Mesenchymal stem cell (in vitro differentiated cells and primary cell): ENCODE data around the gene NXT1.

Experiments used
- DNase-seq: peaks from one replicate; pipeline ENCODE4 v3.0.0-alpha.2; 2013
- H2AFZ ChIP-seq: one replicate; pipeline ENCODE4 v1.6.1; 2013; ENCODE audit warnings: low read depth, mild to moderate bottlenecking, control low read depth, inconsistent platforms, low read length, moderate library complexity
- H2AK5ac ChIP-seq: 2 replicates; pipeline ENCODE4 v1.6.1; 2013; ENCODE audit warnings: low read length, moderate library complexity, mild to moderate bottlenecking, inconsistent platforms; ENCODE audit not compliant: severe bottlenecking
- H2BK120ac ChIP-seq: one replicate; pipeline ENCODE4 v1.6.1; 2013; ENCODE audit warnings: low read depth, mild to moderate bottlenecking, inconsistent platforms, low read length, moderate library complexity
- H2BK12ac ChIP-seq, 2 experiments: one replicate each; pipeline ENCODE4 v1.6.1; 2013; ENCODE audit warnings: inconsistent platforms in 2 of 2, low read length in 2 of 2, mild to moderate bottlenecking in 2 of 2, moderate library complexity in 2 of 2, control low read depth in 1 of 2
- H2BK15ac ChIP-seq: one replicate; pipeline ENCODE4 v1.6.1; 2013; ENCODE audit warnings: mild to moderate bottlenecking, low read depth, inconsistent platforms; ENCODE audit not compliant: poor library complexity, severe bottlenecking
- H2BK5ac ChIP-seq: 2 replicates; pipeline ENCODE4 v1.6.1; 2013; ENCODE audit warnings: low read depth, mild to moderate bottlenecking, low read length, control low read depth, inconsistent platforms; ENCODE audit not compliant: poor library complexity, severe bottlenecking
- H3K14ac ChIP-seq, 2 experiments: one replicate each; pipeline ENCODE4 v1.6.1; 2013; ENCODE audit warnings: inconsistent platforms in 2 of 2, low read length in 2 of 2, control low read depth in 1 of 2, mild to moderate bottlenecking in 1 of 2, moderate library complexity in 1 of 2
- H3K18ac ChIP-seq, 2 experiments: one replicate each; pipeline ENCODE4 v1.6.1; 2013; ENCODE audit warnings: inconsistent platforms in 2 of 2, low read length in 2 of 2, control low read depth in 1 of 2, low read depth in 1 of 2, mild to moderate bottlenecking in 1 of 2
- H3K23ac ChIP-seq, 2 experiments: one replicate each; pipeline ENCODE4 v1.6.1; 2013; ENCODE audit warnings: inconsistent platforms in 2 of 2, low read length in 2 of 2, mild to moderate bottlenecking in 2 of 2, moderate library complexity in 2 of 2, control low read depth in 1 of 2
- H3K27ac ChIP-seq: 2 replicates; pipeline ENCODE4 v1.5.1; 2013; ENCODE audit warnings: mild to moderate bottlenecking, moderate library complexity, low read length, control low read depth, inconsistent platforms; ENCODE audit not compliant: poor library complexity, severe bottlenecking
- H3K27me3 ChIP-seq, 2 experiments: 2 replicates each; pipeline versions ENCODE4 v1.6.1 to v1.7.0; 2013; ENCODE audit warnings: low read length in 2 of 2, mild to moderate bottlenecking in 2 of 2, moderate library complexity in 2 of 2, control low read depth in 1 of 2, inconsistent platforms in 1 of 2; ENCODE audit not compliant: control insufficient read depth in 1 of 2, insufficient read depth in 1 of 2
- H3K36me3 ChIP-seq, 2 experiments: 2 replicates each; pipeline versions ENCODE4 v1.6.1 to v1.7.0; 2013; ENCODE audit warnings: low read length in 2 of 2, control low read depth in 1 of 2, inconsistent platforms in 1 of 2, low read depth in 1 of 2, mild to moderate bottlenecking in 1 of 2; ENCODE audit not compliant: insufficient read depth in 2 of 2, control insufficient read depth in 1 of 2
- H3K4ac ChIP-seq, 2 experiments: one replicate each; pipeline ENCODE4 v1.6.1; 2013; ENCODE audit warnings: inconsistent platforms in 2 of 2, low read length in 2 of 2, mild to moderate bottlenecking in 2 of 2, moderate library complexity in 2 of 2, control low read depth in 1 of 2, low read depth in 1 of 2
- H3K4me1 ChIP-seq: 2 replicates; pipeline ENCODE4 v1.6.1; 2013; ENCODE audit warnings: low read depth, low read length, control low read depth; ENCODE audit not compliant: control insufficient read depth, insufficient read depth
- H3K4me2 ChIP-seq: 2 replicates; pipeline ENCODE4 v1.6.1; 2013; ENCODE audit warnings: low read length, mild to moderate bottlenecking, inconsistent platforms; ENCODE audit not compliant: poor library complexity, severe bottlenecking
- H3K4me3 ChIP-seq, 2 experiments: 2 replicates each; pipeline versions ENCODE4 v1.5.1 to v1.7.0; 2013; ENCODE audit warnings: low read length in 2 of 2, mild to moderate bottlenecking in 2 of 2, control low read depth in 1 of 2, low read depth in 1 of 2; ENCODE audit not compliant: insufficient read depth in 1 of 2
- H3K79me1 ChIP-seq: replicated peaks from 2 replicates; pipeline ENCODE4 v1.6.1; 2013; ENCODE audit warnings: mild to moderate bottlenecking, control low read depth, low read length, inconsistent platforms; ENCODE audit not compliant: poor library complexity, severe bottlenecking
- H3K9ac ChIP-seq: 2 replicates; pipeline ENCODE4 v1.7.0; 2013; ENCODE audit warnings: mild to moderate bottlenecking, low read length, moderate library complexity
- H3K9me3 ChIP-seq: 2 replicates; pipeline ENCODE4 v1.7.0; 2013; ENCODE audit warnings: mild to moderate bottlenecking, low read length; ENCODE audit not compliant: control insufficient read depth
- H4K8ac ChIP-seq: one replicate; pipeline ENCODE4 v1.6.1; 2013; ENCODE audit warnings: inconsistent platforms, mild to moderate bottlenecking, low read length, moderate library complexity
- H4K91ac ChIP-seq: one replicate; pipeline ENCODE4 v1.6.1; 2013; ENCODE audit warnings: mild to moderate bottlenecking, low read length, inconsistent platforms
- WGBS: methylation state at CpG from one replicate; pipeline ENCODE4 v1.1.7; 2013; ENCODE audit warnings: mixed read lengths; 5-methylcytosine and 5-hydroxymethylcytosine counted together

Gene NXT1

DNA sequence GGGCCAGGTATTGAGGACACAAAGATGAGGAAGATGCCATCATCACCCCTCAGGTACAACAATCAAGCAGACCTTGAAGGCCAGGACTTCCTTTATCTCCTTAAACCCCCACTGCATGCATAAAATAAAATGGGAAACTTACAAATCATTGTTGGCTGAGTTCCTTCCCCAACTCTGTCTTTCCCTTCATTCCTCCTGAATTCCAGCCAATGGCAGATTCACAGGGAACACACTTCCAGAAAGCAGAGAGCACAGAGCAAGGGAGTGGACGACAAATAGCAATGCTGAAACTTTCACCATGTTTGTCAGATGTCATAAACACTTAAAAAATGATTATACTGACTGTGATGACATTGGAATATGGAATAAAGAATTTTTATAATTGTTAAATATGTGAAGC, 37.3 kb upstream of the NXT1 start:
- Histone ChIP-seq H3K23ac (no peak overlapping the region), H3K4me1 (no peaks in the 10 kb centered on the region), H3K36me3 (no peaks in the 10 kb centered on the region), H2BK120ac (no peak overlapping the region), H2BK12ac (no peak overlapping the region), H2BK15ac (no peak overlapping the region), H3K14ac (no peak overlapping the region), H3K4me3 (no peak overlapping the region), H4K91ac (no peak overlapping the region), H3K4me2 (no peak overlapping the region), H3K9me3 (no peaks in the 10 kb centered on the region), H3K9ac (no peak overlapping the region), H2AFZ (no peak overlapping the region), H2BK5ac (no peak overlapping the region), H3K27me3 (peaks cover 4 to 53% of the 10 kb centered on the region in 2 experiments), H3K4ac (no peak overlapping the region), H3K79me1 (no peaks in the 10 kb centered on the region), H2AK5ac (no peak overlapping the region), H3K18ac (no peak overlapping the region), H4K8ac (no peak overlapping the region), H3K27ac (no peak overlapping the region)
- no peak for DNase-seq
- WGBS = 80% methylated on average over 1 of the region's 1 CpG

DNA sequence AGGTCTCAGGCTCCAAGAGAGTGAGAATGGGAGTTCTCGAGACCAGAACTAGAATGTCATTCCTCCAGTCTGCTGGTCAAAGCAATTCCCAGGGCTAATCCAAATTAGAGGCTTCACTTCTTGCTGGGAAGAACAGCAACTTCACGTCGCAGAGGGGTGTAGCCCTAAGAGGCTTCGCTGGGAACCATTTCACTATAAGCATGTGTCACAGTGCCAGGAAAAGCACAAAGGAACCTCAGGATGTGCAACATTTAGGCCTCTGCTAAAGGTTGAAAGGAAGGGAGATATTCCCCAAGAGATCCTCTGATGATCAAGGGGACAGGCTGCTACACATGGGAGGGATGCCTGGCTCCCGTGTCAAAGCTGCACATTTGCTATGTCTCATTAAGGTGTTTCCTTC, 35.9 kb upstream of the NXT1 start:
- Histone ChIP-seq H3K9ac (no peak overlapping the region), H3K9me3 (no peaks in the 10 kb centered on the region), H3K27me3 (peaks cover 4 to 44% of the 10 kb centered on the region in 2 experiments), H3K14ac (no peak overlapping the region), H3K4me3 (no peak overlapping the region), H3K23ac (no peak overlapping the region), H2BK12ac (no peak overlapping the region), H2BK120ac (no peak overlapping the region), H3K4ac (no peak overlapping the region), H2AFZ (no peak overlapping the region), H3K79me1 (no peaks in the 10 kb centered on the region), H2BK5ac (no peak overlapping the region), H3K4me1 (no peaks in the 10 kb centered on the region), H2BK15ac (no peak overlapping the region), H3K18ac (no peak overlapping the region), H4K91ac (no peak overlapping the region), H2AK5ac (no peak overlapping the region), H3K36me3 (no peaks in the 10 kb centered on the region), H4K8ac (no peak overlapping the region), H3K27ac (no peak overlapping the region), H3K4me2 (no peak overlapping the region)
- DNase-seq = no peak
- WGBS = 92% methylated on average over 5 of the region's 5 CpGs

DNA sequence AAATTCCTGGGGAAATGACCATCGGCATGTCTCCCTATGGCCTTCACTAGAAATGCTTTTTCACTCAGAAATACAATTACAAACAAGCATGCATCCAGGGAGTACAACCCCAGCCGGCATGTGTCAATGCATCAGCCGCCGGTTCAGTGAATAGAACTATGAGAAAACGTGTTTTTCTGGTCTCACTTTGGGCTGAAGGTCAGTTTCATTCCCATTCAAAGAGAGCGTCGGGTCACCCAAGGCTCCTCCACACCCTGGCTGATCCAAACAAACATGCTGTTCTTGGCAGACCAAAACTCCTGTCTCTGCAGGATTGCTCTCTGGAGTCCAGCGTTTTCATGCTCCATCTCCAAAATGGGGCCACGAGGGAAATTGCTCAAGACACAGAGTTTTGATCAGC, 35.5 kb upstream of the NXT1 start:
- Histone ChIP-seq H3K9me3 (no peaks in the 10 kb centered on the region), H3K4me3 (no peak overlapping the region)
- WGBS = 87% methylated on average over 9 of the region's 9 CpGs

DNA sequence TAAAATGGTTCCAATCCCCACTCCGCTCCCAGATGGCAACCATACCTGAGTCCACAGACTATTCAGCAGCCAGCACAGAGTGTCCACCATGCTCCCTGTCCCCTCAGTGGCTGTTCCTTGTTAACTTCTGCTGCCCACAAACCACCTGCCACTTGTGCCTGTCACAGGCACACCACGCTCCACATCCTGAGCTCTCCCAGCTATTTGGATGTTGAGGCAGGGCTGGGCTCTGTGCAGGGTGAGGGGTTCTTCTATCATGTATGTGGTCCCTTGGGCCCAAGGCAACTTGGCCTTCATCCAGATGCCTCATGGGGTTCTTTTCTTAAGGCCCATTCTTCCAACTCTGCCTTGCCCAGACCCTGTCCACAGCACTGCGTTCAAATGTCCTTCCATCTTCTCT, 34.0 kb upstream of the NXT1 start:
- Histone ChIP-seq H3K4me3 (no peak overlapping the region), H3K4me1 (no peaks in the 10 kb centered on the region), H3K23ac (no peak overlapping the region), H2BK15ac (peak overlapping the region; percentile 9), H3K9ac (no peak overlapping the region), H2AK5ac (no peak overlapping the region), H3K27ac (no peak overlapping the region), H2BK5ac (no peak overlapping the region), H2BK12ac (no peak overlapping the region), H4K91ac (no peak overlapping the region), H4K8ac (no peak overlapping the region), H3K27me3 (peaks cover 4 to 31% of the 10 kb centered on the region in 2 experiments), H3K79me1 (no peaks in the 10 kb centered on the region), H3K18ac (no peak overlapping the region), H3K4ac (no peak overlapping the region), H3K4me2 (no peak overlapping the region), H2BK120ac (no peak overlapping the region), H2AFZ (no peak overlapping the region), H3K9me3 (no peaks in the 10 kb centered on the region), H3K14ac (no peak overlapping the region), H3K36me3 (no peaks in the 10 kb centered on the region)
- WGBS = 86% methylated on average over 3 of the region's 3 CpGs
- no peak for DNase-seq

More for the DNA sequence above, 35.5 kb upstream of the NXT1 start:
- Histone ChIP-seq H3K4ac (no peak overlapping the region), H2BK12ac (no peak overlapping the region), H3K14ac (no peak overlapping the region), H2BK120ac (no peak overlapping the region), H3K27ac (no peak overlapping the region), H4K8ac (no peak overlapping the region), H2AK5ac (no peak overlapping the region), H3K79me1 (no peaks in the 10 kb centered on the region), H3K23ac (peak overlapping the region in 1 of 2 experiments; percentile 17), H2BK15ac (no peak overlapping the region), H3K36me3 (no peaks in the 10 kb centered on the region), H3K4me2 (no peak overlapping the region), H4K91ac (no peak overlapping the region), H2BK5ac (no peak overlapping the region), H3K27me3 (peaks cover 4 to 40% of the 10 kb centered on the region in 2 experiments), H3K4me1 (no peaks in the 10 kb centered on the region), H3K18ac (no peak overlapping the region), H3K9ac (no peak overlapping the region), H2AFZ (no peak overlapping the region)
- DNase-seq = no peak
